Fibroblast of gingiva (primary cell): ENCODE results near the gene MMD.
"Not testable (repeated sequence)": the region's sequence is repeated elsewhere in the genome, so short reads cannot be mapped to it uniquely, and the experiment has no call there.

Experiments
- DNase-seq: peaks from one replicate; pipeline ENCODE4 v3.0.0-alpha.2; 2011; ENCODE audit warnings: low read depth

The MMD gene

GRCh38 chr17:55391764-55392467 is 29.7 kb downstream of the MMD start:
- DNase-seq, result no peak

DNA sequence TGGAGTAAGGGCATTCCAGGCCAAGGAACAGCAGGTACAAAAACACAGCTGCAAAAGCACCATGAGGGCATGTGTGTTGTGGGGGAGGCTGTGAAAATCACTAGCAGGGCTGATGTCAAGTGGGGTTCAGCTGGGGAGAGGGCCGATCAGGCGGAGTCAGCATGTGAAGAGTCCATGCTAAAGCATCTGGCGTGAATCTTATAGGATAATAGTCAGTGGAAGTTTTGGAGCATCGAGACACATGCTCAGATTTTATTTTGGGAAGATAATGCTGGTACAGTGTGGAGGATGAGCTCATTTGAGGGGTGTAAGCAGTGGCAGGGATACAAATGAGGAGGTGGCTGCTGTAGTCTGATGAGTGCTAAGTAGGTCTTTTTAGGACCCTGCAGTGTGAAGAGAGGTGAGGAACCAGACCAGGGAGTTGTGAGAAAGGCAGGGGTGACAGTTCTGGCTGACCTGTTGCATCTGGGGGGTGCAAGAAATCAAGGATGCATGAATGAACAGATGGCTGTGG is 30.3 kb downstream of the MMD start:
- DNase-seq, result no peak

- DNase-seq, result no peak
Measured at GRCh38 chr17:55390364-55390977, 31.2 kb downstream of the MMD start.

GRCh38 chr17:55389715-55390114 is 31.9 kb downstream of the MMD start:
- not testable (repeated sequence) for DNase-seq

GRCh38 chr17:55388842-55389241 is 32.8 kb downstream of the MMD start:
- DNase-seq, result no peak

GRCh38 chr17:55386796-55387332 is 34.8 kb downstream of the MMD start:
- DNase-seq, result no peak

- DNase-seq, result no peak
Measured at GRCh38 chr17:55384643-55385232, 36.9 kb downstream of the MMD start.

DNA sequence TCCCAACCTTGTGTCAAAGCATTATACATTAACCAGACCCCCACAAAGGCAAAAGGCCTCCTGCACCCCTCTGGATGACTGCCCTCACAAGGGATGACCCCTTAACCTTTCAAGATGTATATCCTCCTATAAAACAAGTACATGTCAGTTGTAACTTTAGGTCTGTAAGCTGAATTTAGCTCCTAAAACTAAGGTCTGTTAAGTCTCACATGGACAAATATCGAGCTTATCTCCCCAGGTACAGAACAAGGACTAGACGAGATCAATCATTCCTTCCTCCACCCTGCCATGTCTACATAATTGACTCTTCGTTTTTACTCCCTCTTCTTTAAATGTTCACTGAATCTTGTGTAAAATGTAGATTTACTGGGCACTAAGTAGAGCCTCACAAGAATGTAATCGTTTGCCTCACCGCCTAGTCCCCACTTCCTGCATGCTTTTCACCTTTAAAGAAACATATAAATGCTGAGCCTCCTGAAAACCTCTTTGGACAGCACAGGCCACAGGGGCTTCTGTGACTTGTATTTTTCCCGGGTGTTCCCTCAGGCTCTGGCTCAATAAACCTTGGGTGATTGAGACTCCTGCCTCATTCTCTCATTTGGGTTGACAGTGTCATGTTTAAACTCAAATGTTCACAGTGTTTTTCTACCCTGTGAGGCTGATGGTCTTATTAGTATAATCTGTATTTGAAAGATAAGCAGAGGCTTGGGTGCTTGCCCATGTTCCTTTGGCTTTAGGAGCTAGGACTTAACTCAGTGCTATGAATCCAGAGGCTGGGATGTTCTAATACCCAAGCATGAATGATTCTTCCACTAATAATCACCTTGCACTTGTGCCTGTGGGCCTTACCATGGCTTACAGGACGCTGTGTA is 37.6 kb downstream of the MMD start:
- no peak for DNase-seq

- DNase-seq, result no peak
Measured at GRCh38 chr17:55381017-55381770, 40.4 kb downstream of the MMD start.

- DNase-seq, result no peak
Measured at GRCh38 chr17:55377671-55378275, 43.9 kb downstream of the MMD start.

DNA sequence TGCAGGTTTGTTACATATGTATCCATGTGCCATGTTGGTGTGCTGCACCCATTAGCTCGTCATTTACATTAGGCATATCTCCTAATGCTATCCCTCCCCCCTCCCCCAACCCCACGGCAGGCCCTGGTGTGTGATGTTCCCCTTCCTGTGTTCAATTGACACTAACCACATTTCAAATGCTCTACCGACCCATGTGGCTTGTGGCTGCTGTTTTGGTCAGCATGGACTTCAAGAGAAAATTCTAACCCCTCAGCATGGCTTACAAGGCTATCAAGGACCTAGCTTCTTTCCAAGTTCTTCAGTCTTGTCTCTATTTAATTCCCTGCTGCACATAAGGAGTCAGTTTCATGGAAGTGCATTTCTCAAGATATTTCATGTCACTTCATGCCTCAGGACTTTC is 52.9 kb downstream of the MMD start:
- DNase-seq, result no peak

- DNase-seq, result no peak
Measured at GRCh38 chr17:55366020-55366481, 55.6 kb downstream of the MMD start.

GRCh38 chr17:55363033-55363432 is 58.6 kb downstream of the MMD start:
- DNase-seq, result no peak

GRCh38 chr17:55360971-55361370 is 60.7 kb downstream of the MMD start:
- DNase-seq, result no peak

DNA sequence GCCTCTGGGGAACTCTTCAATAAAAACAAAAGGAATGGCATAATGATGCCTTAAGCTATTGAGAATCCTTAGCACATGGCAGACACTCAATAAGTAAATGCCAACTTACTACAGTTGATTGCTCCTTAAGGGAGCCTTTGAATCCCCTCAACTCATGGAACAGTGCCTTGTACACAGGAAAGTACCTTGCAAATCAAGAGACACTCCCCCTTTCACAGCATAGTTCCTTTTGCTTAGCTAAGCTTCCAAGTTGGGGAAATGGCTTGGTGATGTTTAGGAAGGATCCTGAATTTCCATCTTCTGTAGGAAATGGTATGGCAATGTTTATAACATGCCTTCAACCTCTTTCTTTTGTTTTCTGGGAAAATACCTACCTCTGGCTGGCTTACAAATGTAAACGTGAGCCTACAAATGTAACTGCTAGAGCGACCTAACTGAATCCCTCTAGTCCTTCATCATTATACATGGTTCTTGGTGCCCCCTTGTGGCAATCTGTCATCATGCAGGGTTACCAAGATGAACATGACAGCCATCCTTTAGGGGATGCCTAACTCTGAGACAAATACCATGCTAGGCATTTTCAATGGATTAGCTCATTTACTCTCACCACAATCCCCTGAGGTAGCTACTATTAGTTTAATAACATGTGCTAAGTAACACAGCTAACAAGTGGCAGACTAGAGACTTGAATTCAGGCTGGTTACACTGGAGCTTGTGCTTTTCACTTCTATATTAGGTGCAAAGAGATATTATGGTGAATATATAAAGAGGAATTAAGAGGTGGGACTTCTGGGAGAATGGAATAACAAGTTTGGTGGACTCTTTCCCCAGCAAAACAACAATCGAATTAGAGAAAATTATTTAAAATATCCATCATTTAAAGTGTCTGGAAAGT is 65.0 kb downstream of the MMD start:
- peak; percentile 45 for DNase-seq

GRCh38 chr17:55354941-55355340 is 66.7 kb downstream of the MMD start:
- no peak for DNase-seq

DNA sequence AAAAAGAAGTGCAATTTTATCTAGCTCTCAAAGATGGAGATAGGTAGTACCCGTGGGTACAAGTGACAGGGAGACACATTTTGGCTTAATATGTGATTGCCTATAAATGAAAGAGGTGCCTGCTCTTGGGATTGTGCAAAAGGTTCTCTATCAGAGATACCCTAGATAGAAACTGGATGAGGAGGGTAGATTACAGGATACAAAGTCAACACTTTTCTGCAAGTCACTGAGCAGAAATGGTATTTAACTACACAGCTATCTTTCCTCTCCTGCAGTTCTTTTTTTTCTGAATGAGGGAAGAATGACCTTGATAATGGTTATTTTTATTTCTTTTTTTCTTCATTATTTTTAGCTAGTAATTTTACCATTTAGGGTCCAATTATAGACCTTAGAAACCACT is 67.6 kb downstream of the MMD start:
- no peak for DNase-seq

GRCh38 chr17:55351226-55351625 is 70.4 kb downstream of the MMD start:
- DNase-seq, result no peak

DNA sequence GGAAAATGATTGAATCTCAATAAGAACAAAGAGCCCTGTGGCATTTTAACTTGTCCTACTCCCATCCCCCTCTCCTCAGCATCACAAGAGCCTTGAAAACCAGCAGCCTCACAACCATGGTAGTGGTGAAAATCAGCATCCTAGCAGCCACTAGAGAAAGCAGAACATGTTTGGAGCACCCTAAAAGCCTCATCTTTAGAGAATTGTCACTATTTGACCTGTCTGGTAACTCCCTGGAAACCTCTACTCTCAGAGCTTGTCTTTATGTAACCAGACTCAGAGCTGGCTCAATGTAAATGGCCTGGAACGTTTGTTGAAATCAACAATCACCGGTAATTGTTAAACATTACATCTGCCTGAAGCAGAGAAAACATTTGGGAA is 70.8 kb downstream of the MMD start:
- no peak for DNase-seq
